Mesendoderm (in vitro differentiated cells): ENCODE results near the gene FBXO11.
"Not testable (repeated sequence)": the region's sequence is repeated elsewhere in the genome, so short reads cannot be mapped to it uniquely, and the experiment has no call there.

Source experiments
- DNase-seq: peaks from one replicate; pipeline ENCODE4 v3.0.0; 2013
- H2AK5ac ChIP-seq: 2 replicates; pipeline ENCODE4 v1.6.1; 2013; ENCODE audit warnings: low read length, inconsistent platforms
- H2BK120ac ChIP-seq: 2 replicates; pipeline ENCODE4 v1.6.1; 2013; ENCODE audit warnings: low read depth, mild to moderate bottlenecking, low read length, moderate library complexity, mixed read lengths
- H2BK15ac ChIP-seq: replicated peaks from 2 replicates; pipeline ENCODE4 v1.6.1; 2013; ENCODE audit warnings: low read depth, mild to moderate bottlenecking, moderate library complexity
- H2BK5ac ChIP-seq: 2 replicates; pipeline ENCODE4 v1.6.1; 2013; ENCODE audit warnings: low read length, inconsistent platforms
- H3K18ac ChIP-seq: 2 replicates; pipeline ENCODE4 v1.6.1; 2013; ENCODE audit warnings: mild to moderate bottlenecking, low read length, mixed read lengths
- H3K23ac ChIP-seq: one replicate; pipeline ENCODE4 v1.6.1; 2013; ENCODE audit warnings: low read length
- H3K27ac ChIP-seq: 2 replicates; pipeline ENCODE4 v1.5.1; 2013; ENCODE audit warnings: low read depth, mild to moderate bottlenecking, inconsistent platforms, low read length, moderate library complexity
- H3K27me3 ChIP-seq: 2 replicates; pipeline ENCODE4 v1.6.1; 2013; ENCODE audit warnings: low read length, control low read depth, mild to moderate bottlenecking, inconsistent platforms; ENCODE audit not compliant: insufficient read depth, poor library complexity
- H3K36me3 ChIP-seq: 2 replicates; pipeline ENCODE4 v1.6.1; 2013; ENCODE audit warnings: low read length, inconsistent platforms; ENCODE audit not compliant: control insufficient read depth, insufficient read depth
- H3K4ac ChIP-seq: one replicate; pipeline ENCODE4 v1.6.1; 2013; ENCODE audit warnings: low read depth, mild to moderate bottlenecking, low read length, moderate library complexity
- H3K4me1 ChIP-seq: 2 replicates; pipeline ENCODE4 v1.6.1; 2013; ENCODE audit warnings: low read depth, low read length, inconsistent platforms; ENCODE audit not compliant: control insufficient read depth
- H3K4me2 ChIP-seq: 2 replicates; pipeline ENCODE4 v1.6.1; 2013; ENCODE audit warnings: low read length
- H3K4me3 ChIP-seq: 2 replicates; pipeline ENCODE4 v1.5.1; 2013; ENCODE audit warnings: mild to moderate bottlenecking, low read length
- H3K56ac ChIP-seq: one replicate; pipeline ENCODE4 v1.6.1; 2013; ENCODE audit warnings: low read length
- H3K79me1 ChIP-seq: 2 replicates; pipeline ENCODE4 v1.6.1; 2013; ENCODE audit warnings: low read length, inconsistent platforms
- H3K79me2 ChIP-seq: 2 replicates; pipeline ENCODE4 v1.6.1; 2013; ENCODE audit warnings: mild to moderate bottlenecking, low read length; ENCODE audit not compliant: control insufficient read depth, insufficient read depth
- H3K9ac ChIP-seq: 2 replicates; pipeline ENCODE4 v1.6.1; 2013; ENCODE audit warnings: low read length, inconsistent platforms
- H4K5ac ChIP-seq: one replicate; pipeline ENCODE4 v1.6.1; 2013; ENCODE audit warnings: low read length
- H4K8ac ChIP-seq: one replicate; pipeline ENCODE4 v1.6.1; 2013; ENCODE audit warnings: low read depth, mild to moderate bottlenecking, control low read depth, low read length, moderate library complexity
- WGBS: extraction: QIAGEN DNeasy Blood & Tissue Kit; methylation state at CpG from one replicate; pipeline ENCODE4 v1.1.7; 2013; ENCODE audit warnings: low lambda C conversion rate, missing lambda C conversion rate; ENCODE audit not compliant: insufficient coverage; ENCODE audit errors: extremely low coverage; 5-methylcytosine and 5-hydroxymethylcytosine counted together

FBXO11 gene

DNA sequence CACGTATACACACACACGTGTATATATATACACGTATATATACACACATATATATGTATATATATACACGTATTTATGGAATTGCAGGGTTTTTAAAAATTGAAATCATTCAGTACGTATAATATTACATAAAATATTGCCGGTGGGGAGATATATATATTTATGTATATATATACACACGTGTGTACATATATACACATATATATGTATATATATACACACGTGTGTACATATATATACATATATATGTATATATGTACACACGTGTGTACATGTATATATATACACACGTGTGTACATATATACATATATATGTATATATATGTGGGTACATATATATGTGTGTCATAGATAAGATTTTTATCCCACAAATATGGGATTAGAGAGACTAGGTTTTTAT is 5.4 kb downstream of the FBXO11 start:
- Histone ChIP-seq H3K4me1 (peaks cover 4% of the 10 kb centered on the region), H3K27ac (no peak overlapping the region), H3K9ac (no peak overlapping the region), H3K56ac (no peak overlapping the region), H3K4ac (no peak overlapping the region), H3K23ac (no peak overlapping the region), H4K8ac (no peak overlapping the region), H2AK5ac (no peak overlapping the region), H3K18ac (no peak overlapping the region), H4K5ac (no peak overlapping the region), H2BK5ac (no peak overlapping the region), H2BK15ac (no peak overlapping the region), H2BK120ac (no peak overlapping the region), H3K79me1 (peaks cover 3% of the 10 kb centered on the region), H3K36me3 (no peaks in the 10 kb centered on the region), H3K27me3 (no peaks in the 10 kb centered on the region), H3K4me3 (no peak overlapping the region), H3K79me2 (peaks cover 55% of the 10 kb centered on the region), H3K4me2 (no peak overlapping the region)
- no CpG with 5 or more reads among the region's 10 CpGs for WGBS
- DNase-seq: no peak

- Histone ChIP-seq H4K8ac (no peak overlapping the region), H3K79me2 (peaks cover 60% of the 10 kb centered on the region), H3K79me1 (peaks cover 3% of the 10 kb centered on the region), H3K9ac (no peak overlapping the region), H3K4me3 (no peak overlapping the region), H2BK120ac (no peak overlapping the region), H2BK15ac (no peak overlapping the region), H4K5ac (no peak overlapping the region), H3K4me2 (no peak overlapping the region), H3K27me3 (no peaks in the 10 kb centered on the region), H2AK5ac (no peak overlapping the region), H3K27ac (no peak overlapping the region), H3K4me1 (peaks cover 4% of the 10 kb centered on the region), H3K36me3 (no peaks in the 10 kb centered on the region), H3K18ac (no peak overlapping the region), H3K4ac (no peak overlapping the region), H3K23ac (no peak overlapping the region), H2BK5ac (no peak overlapping the region), H3K56ac (no peak overlapping the region)
- DNase-seq: peak; percentile 65
- WGBS: no CpG with 5 or more reads among the region's 25 CpGs
Measured at GRCh38 chr2:47899915-47900816, 6.1 kb downstream of the FBXO11 start.

- Histone ChIP-seq H4K8ac (no peak overlapping the region), H3K79me2 (peaks cover 50% of the 10 kb centered on the region), H3K56ac (no peak overlapping the region), H2AK5ac (no peak overlapping the region), H2BK120ac (no peak overlapping the region), H3K4me1 (peaks cover 4% of the 10 kb centered on the region), H4K5ac (no peak overlapping the region), H3K4me2 (no peak overlapping the region), H3K23ac (no peak overlapping the region), H3K79me1 (peaks cover 3% of the 10 kb centered on the region), H3K4ac (no peak overlapping the region), H3K36me3 (no peaks in the 10 kb centered on the region), H3K27ac (no peak overlapping the region), H2BK15ac (no peak overlapping the region), H3K4me3 (no peak overlapping the region), H3K18ac (no peak overlapping the region), H3K27me3 (no peaks in the 10 kb centered on the region), H3K9ac (no peak overlapping the region), H2BK5ac (no peak overlapping the region)
- 100% methylated on average over 1 of the region's 4 CpGs for WGBS
- DNase-seq: no peak
Measured at GRCh38 chr2:47897883-47898731, 8.2 kb downstream of the FBXO11 start.

DNA sequence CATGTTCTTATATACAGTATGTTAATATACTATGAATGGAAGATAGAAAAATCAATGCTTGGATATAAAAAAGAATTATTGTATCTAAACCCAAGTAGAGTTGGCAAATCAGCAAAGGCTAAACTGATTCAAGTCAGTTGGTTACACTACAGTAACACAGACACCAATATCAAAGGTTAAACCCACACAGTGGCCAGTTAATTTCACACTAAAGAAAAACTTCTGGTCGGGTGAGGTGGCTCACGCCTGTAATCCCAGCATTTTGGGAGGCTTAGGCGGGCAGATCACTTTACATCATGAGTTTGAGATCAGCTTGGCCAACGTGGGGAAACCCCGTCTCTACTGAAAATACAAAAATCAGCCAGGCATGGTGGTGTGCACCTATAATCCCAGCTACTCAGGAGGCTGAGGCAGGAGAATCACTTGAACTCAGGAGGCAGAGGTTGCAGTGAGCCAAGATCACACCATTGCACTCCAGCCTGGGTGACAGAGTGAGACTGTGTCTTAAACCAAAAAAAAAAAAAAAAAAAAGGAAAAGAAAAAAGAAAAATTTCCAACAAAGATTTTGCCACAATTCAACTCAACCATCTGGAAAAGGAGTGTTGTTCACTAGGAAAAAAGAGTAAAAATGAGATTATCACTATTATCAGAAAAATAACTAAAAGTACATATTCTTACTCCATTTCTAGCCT is 9.0 kb downstream of the FBXO11 start:
- WGBS: no CpG with 5 or more reads among the region's 5 CpGs
- not testable (repeated sequence) for H2BK15ac ChIP-seq, H4K5ac ChIP-seq, H3K9ac ChIP-seq, H3K4me3 ChIP-seq, DNase-seq, H3K23ac ChIP-seq, H2BK120ac ChIP-seq, H3K4me2 ChIP-seq, H3K79me1 ChIP-seq, H2BK5ac ChIP-seq, H3K56ac ChIP-seq, H3K27ac ChIP-seq, H3K4ac ChIP-seq, H3K36me3 ChIP-seq, H3K18ac ChIP-seq, H3K4me1 ChIP-seq, H2AK5ac ChIP-seq, H3K27me3 ChIP-seq, H4K8ac ChIP-seq
- peaks cover 51% of the 10 kb centered on the region for H3K79me2 ChIP-seq

DNA sequence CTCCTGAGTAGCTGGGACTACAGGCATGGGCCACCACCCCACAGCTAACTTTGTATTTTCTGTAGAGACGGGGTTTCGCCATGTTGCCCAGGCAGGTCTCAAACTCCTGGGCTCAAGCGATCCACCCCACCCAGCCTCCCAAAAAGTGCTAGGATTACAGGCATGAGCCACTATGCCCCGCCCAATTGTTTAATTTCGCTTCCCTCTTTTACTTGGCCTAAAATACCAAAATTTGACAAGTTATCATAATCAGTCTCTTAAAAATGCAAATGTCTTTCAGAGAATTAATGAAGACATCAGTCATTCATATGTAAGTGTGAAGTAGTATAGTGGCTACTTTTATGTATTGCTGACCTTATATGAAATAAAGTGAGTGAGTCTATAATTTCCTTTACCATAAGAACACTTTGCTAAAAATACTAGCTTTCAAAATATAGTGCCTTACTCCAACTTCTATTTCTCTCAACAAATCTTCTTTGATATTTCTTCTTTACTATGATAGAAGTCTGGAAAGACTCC is 9.8 kb downstream of the FBXO11 start:
- no peak overlapping the region for H2BK120ac ChIP-seq
- WGBS: no CpG with 5 or more reads among the region's 5 CpGs

More for the DNA sequence above, 9.8 kb downstream of the FBXO11 start:
- Histone ChIP-seq H3K9ac (no peak overlapping the region), H3K56ac (no peak overlapping the region), H3K27me3 (no peaks in the 10 kb centered on the region), H3K36me3 (no peaks in the 10 kb centered on the region), H4K8ac (no peak overlapping the region), H2AK5ac (no peak overlapping the region), H3K18ac (no peak overlapping the region), H3K4me3 (no peak overlapping the region), H4K5ac (no peak overlapping the region), H3K27ac (no peak overlapping the region), H3K23ac (no peak overlapping the region), H3K4me2 (no peak overlapping the region), H3K4me1 (peaks cover 4% of the 10 kb centered on the region), H3K4ac (no peak overlapping the region), H3K79me2 (peaks cover 46% of the 10 kb centered on the region), H2BK15ac (no peak overlapping the region), H2BK5ac (no peak overlapping the region), H3K79me1 (peaks cover 5% of the 10 kb centered on the region)
- DNase-seq: no peak
